DLD1 (cell line): ENCODE results near the gene PPFIBP1.
"Not testable (repeated sequence)": the region's sequence is repeated elsewhere in the genome, so short reads cannot be mapped to it uniquely, and the experiment has no call there.

ENCODE experiments used
- in situ Hi-C: cut with HindIII; loops from 2 replicates; pipeline ENCODE4 v1.10.0; 2017; ENCODE audit warnings: low sequenced_read_pairs

PPFIBP1 gene

DNA sequence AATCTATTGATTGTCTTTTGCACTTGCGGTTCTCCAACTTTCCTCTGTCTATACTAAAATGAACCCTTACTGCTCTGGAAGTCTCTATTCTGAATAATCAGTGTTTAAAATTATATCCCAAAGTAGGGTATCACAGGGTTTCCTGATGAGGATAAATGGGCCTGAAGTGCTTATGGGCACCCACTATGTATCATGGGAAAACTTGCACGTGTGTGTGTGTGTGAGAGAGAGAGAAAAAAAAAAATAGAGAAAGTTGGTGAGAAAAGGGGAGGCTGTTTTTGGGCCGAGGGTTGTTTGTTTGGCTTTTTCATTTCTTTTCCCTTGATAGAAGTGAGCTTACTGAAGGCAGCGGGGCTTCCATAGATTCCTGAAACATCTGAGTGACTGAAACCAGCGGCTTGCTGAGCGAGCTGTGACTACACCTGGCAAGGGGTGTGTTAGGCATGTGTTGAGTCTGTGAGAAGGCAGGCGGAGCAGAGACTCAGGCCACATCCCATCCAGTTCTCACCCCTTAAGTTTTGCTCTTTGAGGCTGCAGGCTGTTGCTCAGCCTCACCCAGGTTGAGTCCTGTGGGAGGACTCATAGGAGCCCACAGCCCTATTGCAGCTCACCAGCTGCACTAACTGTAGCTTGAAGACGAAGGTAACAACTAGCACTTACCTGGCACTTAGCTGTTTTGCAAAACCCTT is 17.2 kb downstream of the PPFIBP1 start:
- in situ Hi-C loops: no loop called here

DNA sequence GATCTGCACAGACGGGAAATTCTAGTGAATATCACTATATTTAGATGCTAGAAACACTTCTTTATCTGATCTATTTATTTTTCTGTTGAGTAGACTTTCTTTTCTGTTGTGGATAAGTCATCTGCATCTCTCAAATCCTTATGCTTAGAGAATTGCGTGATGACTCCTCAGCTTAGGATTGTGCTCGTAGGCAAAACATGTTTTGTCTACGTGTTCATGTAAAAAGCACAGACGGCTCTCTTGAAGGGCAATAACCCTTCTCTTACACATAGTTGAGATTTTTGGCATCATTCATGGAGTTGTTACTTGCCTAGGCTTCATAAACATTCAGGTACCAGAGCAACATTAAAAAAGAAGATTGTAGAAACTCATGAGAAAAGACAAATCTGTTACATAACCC is 18.6 kb downstream of the PPFIBP1 start:
- in situ Hi-C loops: no loop called here

GRCh38 chr12:27544858-27545257 is 20.9 kb downstream of the PPFIBP1 start:
- in situ Hi-C loops: not testable (repeated sequence)

DNA sequence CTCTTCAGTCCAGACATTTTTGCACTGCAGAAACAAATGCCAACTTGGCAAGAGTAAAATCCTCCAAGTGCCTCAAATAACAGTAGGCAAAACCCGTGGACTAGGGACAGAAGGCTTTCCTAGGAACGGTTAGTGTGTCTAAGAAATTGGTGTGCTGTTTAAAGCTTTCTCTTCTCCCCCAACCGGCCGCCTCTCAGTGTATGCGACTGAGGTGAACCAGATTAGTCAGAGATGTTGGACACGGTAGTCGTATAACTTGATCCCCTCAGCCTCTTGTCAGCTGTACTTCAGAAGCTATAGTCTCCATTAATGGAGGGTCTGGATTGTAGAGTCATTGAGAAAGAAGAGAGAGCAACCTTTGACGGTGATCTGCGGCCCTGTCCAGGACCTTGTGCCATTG is 21.7 kb downstream of the PPFIBP1 start:
- in situ Hi-C loops: no loop called here

DNA sequence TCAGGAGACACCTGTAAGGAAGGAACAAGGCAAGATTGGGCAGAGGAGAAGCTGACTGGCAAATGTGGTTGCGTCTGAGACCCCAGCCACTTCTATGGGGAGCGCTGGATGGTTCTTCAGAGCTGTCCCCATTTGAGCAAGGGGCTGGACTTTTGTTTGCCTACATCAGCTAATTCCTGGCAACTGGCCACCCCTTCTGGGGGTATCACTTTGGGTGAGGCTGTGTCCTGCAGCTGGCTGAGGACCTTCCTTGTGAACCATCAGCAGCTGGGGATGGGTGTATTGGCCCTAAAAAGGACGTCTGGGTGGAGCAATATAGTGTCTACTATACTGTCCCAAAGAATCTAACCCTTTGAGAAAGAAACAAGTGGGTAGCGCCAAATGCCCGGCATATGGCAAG is 23.6 kb downstream of the PPFIBP1 start:
- in situ Hi-C loops: no loop called here

GRCh38 chr12:27548301-27549199 is 24.5 kb downstream of the PPFIBP1 start:
- in situ Hi-C loops: no loop called here

GRCh38 chr12:27549236-27549800 is 25.3 kb downstream of the PPFIBP1 start:
- in situ Hi-C loops: no loop called here

GRCh38 chr12:27549801-27550652 is 26.0 kb downstream of the PPFIBP1 start:
- in situ Hi-C loops: no loop called here

GRCh38 chr12:27550653-27550975 is 26.6 kb downstream of the PPFIBP1 start:
- in situ Hi-C loops: no loop called here

- in situ Hi-C loops: no loop called here
Observed at GRCh38 chr12:27551172-27551840, 27.3 kb downstream of the PPFIBP1 start.

DNA sequence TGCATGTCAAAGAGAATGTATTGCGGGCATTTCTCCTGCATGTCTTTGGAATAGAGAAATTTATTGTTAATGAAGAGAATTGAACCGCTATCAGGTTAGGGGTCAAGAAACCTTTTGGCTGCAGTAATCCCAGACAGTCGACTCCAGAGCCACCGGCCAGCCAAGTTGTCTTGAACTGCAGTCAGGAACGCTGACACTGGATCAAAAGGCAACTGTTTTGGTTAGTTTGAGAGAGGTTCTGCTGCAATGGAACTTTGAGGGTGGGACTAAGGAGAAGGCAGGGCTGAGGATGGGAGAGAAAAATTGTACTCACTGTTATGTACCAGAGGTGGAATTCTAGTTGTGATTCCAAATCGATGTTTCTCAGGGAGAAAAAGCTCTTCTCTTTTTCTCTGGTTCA is 28.2 kb downstream of the PPFIBP1 start:
- in situ Hi-C loops: no loop called here

- in situ Hi-C loops: no loop called here
Observed at GRCh38 chr12:27552886-27553560, 29.0 kb downstream of the PPFIBP1 start.

DNA sequence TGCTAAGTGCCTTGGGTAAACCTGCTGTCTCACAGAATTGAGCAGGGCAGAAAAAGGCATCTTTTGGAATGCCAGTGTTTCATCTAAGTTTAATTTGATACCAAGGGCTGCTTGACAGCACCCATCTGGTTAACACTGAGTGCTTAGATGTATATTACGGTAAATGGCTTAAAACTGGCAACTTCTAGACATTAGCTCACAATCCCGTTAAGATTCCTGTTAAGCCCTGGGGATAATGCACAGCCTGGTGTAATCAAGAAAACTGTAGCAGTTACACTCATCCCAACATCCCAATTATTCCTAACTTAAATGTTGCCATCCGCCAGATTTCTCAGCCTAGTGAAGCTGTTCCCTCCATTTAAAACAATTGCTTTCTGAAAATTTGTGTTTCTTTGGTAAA is 29.9 kb downstream of the PPFIBP1 start:
- in situ Hi-C loops: no loop called here

- in situ Hi-C loops: no loop called here
Observed at GRCh38 chr12:27554421-27555186, 30.6 kb downstream of the PPFIBP1 start.

DNA sequence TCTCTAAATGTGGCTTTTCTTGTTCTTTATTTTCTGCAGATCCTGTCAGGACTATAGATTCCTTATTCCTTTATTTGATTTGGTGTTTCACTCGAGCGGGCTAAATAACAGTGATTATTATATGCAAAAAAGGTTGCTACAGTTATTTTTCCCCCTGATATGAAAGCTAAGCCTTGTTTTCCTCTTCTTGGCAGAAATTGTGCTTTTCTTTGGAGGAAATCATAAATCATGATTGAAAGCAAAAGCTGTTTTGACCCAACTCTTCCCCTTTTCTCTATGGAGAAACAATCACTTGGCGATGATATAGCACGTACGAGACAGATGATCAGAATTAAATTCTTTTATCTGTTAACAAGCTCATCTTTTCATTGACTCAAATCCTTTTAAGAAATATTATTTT is 31.4 kb downstream of the PPFIBP1 start:
- in situ Hi-C loops: no loop called here

- in situ Hi-C loops: no loop called here
Observed at GRCh38 chr12:27555925-27556778, 32.1 kb downstream of the PPFIBP1 start.

DNA sequence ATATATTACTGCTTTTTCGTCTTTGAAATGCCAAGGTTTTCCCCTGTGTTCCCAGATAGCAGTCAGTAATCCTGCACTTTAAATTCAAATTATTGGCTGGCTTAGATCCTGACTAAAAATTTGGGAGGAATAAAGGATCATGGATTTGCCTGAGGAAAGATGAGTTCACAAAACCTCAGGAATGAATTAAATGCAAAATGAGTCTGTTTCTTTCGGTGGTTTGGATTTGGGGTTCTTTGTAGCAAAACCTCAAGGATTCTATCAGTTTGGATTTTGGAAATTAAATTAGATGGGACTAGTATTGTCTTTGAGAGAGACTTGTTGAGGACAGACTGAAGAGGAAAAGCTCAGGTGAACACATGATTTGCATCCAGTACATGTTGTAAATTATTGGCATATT is 36.1 kb downstream of the PPFIBP1 start:
- in situ Hi-C loops: no loop called here
